ENCODE results near the gene ZBTB7A.

ZBTB7A gene

DNA sequence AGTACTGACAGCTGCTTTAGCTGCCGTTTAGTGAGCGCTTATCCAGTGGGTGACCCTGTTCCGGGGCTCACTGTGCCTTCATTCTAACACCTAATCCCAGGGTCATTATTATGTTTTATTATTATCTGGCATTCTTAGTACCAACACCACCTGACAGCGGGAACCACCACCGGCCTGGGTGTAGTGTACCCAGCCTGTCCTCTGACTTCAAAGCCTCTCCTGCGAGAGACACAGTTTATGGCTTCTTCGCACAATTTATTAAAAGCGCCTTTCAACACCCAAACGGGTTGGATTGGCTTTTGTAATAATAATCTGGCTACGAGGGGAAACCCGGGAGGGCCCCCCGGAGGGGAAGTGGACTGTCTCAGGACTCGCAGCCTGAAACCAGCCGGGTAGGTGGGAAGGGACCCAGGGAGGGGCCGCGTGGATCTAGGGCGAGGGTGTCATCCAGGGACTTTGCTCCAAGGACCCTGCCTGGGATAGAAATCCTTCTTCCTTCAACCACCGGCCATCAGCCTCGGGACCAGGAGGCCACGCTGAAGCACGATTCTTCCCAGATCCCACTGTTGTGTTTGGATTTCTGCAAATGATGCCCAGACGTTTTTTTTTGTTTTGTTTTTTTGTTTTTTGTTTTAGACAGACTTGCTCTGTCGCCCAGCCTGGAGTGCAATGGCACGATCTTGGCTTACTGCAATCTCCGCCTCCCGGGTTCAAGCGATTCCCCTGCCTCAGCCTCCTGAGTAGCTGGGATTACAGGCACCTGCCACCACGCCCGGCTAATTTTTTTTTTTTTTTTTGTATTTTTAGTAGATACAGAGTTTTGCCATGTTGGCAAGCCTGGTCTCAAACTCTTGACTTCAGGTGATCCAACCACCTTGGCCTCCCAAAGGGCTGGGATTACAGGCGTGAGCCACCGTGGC is 1.6 kb upstream of the ZBTB7A start:
- no peak for DNase-seq (ENCODE audit: low read depth)

DNA sequence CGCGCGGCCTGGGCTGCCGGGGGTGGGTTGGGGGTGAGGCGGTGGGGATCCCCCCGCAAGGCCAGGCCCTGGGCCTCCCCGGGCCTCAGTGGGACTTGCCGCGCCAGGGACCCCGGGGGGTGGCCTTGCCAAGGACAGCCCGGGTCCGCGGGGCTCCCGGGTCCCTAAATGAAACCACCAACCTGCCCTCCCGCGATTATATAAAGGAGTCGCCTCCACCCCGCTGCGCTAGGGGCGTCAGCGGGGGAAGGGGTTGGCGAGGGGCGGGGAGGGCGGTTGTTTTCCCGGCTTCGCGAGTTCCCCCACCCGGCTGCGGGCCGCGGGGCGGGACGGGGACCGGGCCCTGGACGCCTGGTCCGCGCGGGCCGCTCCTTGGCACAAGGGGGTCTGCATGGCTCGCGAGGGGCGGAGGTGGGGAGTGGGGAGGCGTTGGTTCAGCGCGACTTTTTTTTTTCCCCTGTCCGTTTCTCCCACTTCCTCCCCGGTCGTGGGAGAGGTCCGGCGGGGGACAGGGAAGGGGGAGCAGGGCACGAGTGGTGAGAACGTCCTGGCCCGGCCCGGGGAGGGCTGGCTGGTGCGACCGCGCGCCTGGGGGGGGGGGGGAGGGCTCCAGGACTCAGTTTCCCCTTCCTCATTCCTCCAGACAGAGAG is 822 bp upstream of the ZBTB7A start:
- DNase-seq (ENCODE audit: low read depth), result no peak

DNA sequence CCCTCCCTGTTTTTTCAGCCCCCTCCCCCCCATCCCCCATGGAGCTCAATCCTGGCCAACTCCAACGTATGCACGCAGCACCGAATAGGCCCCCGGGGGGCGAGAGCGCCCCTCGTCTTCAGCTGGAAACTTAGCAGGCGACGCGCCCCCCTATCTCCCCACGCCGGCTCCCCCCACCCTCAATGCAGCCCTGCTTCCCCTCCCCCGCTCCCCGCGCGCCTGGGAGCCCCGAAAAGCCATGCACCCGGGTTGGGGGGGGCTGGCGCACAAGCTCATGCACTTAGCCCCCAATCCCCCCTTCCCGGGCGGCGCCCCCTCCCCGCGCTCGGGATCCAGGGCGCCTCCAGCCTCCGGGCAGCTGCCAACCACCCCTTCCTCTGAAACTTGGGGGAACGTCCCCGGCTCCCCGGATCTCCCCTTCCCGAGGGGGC is 508 bp downstream of the ZBTB7A start:
- DNase-seq (ENCODE audit: low read depth), result peak; percentile 39

DNA sequence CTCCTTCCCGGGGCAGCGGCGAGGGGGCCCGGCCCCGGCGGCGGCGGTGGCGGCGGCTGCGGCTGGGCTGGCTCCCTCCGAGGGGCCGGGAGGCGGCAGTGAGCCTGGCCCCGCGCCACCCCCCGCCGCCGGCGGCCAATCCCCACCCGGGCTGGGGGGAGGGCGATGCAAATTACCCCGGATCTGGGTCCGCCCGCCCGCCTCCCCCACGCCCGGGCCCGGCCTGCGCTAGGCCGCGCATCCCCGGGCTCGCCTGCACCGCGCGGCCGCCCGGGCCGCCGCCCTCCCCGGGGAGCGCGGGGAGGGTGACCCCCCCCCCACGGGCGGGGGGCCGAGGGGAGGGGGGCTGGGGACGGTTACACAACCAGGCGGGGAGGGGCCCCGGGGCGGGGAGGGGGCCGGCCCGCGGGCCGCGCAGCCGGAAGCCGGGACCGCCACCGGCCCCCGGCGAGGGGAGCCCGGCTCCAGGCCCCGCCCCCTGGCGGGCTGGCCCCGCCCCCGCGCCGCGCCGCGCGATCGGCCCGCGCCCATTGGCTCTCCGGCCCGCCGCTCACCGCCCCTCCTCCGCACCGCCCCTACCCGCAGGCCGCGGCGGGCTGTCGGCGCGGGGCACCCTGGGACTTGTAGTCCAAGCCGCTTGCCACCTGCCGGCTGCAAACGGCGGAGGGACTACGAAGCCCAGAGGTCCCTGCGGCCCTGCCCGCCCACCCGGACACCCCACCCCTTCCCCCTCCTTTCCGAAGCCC is 1.1 kb downstream of the ZBTB7A start:
- peak; percentile 98 for DNase-seq (ENCODE audit: low read depth)

DNA sequence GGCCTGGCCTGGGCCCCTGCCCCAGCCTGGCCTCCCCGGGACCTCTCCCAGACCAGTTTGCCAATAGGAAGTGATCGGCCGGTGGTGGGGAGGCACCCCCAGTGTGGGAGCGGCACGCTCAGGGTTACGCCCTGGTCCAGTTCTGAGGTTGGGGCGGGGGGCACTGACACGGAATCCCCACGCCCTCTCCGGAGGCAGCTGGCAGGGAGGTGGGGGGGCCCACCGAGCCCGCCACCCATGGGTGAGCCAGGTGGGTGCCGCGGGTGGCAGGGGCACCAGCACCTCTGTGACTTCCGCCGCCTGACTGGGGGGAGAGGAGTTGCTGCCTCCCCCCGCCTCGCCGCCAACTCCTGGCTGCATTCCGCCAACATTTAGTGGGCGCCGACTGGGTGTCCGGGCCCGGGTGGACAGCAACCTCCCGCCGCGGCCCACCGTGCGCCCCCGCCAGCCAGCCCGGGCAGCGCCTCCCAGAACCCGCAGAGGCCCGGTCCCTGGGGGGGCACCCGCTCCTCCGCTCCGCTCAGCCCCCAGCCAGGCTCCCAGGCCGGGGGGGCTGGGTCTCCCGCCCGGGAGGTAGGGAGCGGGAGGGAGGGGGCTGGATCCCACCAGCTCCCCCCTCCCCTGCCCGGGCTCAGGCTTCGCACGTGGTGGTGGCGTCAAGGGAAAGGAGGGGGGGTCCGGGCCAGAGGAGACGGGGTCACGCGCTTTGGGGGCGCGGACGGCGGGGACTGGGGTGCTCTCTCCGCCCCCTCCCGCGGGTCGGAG is 2.0 kb downstream of the ZBTB7A start:
- no peak for DNase-seq (ENCODE audit: low read depth)

DNA sequence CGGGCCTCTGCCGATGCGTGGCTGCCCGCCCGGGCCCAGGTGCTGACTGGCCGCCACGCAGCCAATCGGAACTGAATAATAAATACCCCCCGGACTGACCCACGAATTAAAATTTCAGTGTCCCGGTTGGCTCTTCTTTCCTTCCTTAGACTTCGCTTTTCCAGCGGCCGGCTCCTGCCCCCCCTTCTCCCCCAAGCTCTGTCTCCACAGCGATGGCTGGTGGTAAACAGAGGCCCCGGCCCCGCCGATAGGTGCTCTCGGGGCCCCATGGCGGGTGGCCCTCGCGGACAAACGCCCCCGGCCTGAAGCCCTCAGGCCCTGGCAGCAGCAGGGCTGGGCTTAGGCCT is 2.6 kb downstream of the ZBTB7A start:
- no peak for DNase-seq (ENCODE audit: low read depth)

DNA sequence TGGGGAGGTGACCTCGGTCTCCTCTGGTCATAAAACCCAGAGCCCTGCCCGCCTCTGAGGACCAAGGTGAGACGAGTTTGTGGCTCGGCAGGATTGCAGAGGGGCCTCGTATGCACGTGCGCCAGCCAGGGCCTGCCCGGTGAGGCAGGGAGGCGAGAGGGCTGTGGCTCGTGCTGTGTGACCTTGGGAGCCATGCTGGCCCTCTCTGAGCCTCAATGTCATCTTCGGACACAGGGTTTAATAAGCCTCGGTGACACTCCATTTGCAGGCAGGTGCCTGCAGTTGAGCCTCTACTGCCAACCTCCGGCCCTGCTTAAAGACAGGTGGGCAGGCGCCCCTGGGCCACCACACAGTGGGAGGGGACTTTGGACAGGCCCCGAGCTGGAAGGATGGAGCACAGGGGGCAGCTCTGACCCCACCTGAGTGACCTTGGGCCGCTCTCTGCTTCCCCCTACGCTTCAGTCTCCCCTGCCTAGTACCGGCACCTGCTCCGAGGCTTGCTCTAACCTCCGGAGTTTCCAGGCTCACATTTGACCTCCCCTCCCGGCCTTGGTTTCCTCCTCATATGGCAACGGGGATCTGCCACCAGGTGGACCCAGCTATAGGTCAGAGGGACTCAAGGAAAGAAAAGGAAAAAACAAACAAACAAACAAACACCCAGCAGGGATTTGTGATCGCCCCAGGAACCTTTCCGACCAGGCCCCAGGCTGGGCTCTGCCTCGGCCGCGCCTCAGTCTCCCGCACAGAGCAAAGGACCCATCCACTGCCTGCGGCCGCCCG is 3.1 kb downstream of the ZBTB7A start:
- DNase-seq (ENCODE audit: low read depth), result no peak

DNA sequence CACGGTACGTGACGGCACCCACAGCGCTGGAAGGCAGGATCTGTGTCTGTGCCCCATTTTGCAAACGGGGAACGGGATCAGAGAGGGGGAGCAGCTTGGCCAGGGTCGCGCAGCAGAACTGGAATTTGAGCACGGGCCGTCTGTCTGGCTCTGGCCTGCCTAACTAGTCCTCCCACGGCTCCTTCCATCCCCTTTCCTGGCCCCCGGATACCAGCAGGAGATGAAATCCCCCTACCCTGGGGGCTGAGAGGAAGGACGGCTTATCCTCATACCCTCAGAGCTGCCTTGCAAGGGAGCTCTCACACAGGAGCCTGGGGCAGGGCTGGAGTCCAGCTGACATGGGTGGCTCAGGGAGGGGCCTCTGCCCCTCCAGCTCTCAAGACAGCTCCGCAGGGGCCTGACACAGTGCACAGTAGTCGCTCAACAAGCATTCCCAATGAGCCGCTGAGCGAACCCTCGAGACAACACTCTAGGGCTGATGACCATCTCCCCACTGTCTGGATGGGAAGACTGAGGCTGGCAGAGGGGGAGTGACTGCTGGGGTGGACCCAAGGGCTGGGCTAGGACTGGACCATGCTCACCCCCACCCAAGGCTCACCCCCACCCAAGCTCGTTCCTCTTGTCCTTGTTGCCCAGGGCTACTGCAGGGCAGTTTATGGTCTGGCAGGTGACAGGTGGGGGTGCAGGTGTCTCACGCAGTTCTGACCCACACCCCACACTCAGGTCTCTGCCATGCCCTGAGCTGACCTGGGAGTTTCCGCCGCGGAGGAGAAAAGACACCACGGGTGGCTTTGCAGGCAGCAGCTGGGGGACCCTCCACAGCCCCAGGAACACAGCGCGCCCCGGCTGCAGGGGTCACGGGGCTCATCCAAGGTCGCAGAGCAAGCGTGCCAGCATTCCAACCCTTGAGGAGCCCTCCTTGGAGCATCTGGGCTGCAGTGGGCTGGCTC is 4.0 kb downstream of the ZBTB7A start:
- DNase-seq (ENCODE audit: low read depth), result no peak

DNA sequence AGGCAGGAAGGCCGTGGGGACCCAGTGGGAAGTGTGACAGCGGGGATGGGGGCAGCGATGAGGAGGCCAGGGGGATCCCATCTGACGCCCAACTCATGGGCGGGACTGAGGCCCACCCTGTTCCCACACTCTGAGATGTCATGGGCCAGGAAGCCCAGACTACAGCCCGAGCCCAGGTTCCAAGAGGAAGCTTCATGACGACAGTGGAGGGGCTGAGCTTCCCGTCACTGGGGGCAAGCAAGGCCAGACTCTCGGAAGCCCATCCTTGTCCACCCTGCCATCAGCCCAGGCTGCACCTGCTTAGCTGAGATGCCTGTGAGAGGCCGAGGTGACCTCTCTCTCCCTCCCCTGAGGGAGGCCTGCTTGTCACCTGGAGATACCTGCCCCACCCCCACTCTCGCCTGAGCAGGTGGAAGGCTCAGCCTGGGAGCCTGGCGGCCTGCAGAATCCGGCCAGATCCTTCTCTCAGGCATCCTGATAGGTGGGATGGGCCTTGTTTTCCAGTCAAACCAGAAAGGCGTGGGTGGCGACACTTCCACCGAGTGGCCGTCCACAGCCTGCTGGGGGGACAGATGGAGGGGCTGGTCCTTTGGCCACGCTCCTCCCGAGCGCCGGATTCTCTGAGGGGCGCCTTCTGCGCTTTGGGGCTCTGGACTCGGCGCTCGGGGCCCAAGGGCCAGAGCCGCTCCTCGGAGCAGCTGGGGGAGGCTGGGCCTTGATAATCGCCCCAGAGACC is 4.8 kb downstream of the ZBTB7A start:
- no peak for DNase-seq (ENCODE audit: low read depth)

DNA sequence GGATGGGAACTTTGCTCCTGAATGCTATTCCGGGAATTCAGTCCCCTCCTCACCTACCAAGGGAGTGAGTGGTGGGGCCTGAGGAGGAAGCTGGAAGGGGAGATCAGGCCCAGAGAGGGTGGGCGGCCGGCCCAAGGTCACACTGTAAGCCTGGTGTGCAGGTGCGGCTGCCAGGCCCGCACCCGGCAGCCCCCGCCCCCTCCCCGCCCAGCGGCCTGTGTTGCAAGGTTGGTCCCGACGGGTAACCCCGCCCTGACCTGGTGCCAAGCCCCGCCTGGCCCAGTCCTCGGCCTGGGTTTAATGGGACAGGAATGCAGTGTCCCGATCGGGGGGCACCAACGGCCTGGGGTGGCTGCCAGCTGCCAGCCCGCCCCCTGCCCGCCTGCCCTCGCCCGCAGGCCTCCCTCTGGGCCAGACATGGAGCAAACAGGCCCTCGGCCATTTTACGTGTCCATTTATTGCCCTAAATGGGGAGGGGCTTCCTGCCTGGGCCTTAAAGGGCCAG is 5.5 kb downstream of the ZBTB7A start:
- DNase-seq (ENCODE audit: low read depth), result no peak

DNA sequence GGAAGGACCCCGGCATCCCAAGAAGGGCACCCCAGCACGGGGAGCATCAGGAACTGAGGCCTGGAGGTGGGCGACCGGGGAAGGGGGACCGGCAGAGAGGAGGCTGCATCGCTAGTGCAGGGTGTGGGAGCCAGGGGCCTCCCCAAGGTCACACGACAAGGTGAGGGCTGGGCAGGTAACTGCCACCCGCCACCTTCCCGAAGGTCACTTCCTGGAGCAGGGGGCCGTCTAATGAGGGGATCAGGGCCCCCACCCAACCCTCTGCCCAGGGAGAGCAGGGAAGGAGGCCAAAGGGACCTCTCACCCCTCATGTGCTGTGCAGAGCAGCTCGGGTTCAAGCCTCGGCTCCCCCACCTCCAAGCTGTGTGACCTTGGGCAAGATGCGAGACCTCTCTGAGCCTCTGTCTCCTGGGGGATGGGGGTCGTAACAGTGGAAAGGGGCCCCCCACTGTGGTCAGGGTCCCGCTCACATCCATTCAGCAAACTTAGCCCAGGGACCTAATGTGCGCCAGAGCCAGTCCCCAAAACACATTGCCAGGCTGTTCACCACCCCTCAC is 6.0 kb downstream of the ZBTB7A start:
- no peak for DNase-seq (ENCODE audit: low read depth)

DNA sequence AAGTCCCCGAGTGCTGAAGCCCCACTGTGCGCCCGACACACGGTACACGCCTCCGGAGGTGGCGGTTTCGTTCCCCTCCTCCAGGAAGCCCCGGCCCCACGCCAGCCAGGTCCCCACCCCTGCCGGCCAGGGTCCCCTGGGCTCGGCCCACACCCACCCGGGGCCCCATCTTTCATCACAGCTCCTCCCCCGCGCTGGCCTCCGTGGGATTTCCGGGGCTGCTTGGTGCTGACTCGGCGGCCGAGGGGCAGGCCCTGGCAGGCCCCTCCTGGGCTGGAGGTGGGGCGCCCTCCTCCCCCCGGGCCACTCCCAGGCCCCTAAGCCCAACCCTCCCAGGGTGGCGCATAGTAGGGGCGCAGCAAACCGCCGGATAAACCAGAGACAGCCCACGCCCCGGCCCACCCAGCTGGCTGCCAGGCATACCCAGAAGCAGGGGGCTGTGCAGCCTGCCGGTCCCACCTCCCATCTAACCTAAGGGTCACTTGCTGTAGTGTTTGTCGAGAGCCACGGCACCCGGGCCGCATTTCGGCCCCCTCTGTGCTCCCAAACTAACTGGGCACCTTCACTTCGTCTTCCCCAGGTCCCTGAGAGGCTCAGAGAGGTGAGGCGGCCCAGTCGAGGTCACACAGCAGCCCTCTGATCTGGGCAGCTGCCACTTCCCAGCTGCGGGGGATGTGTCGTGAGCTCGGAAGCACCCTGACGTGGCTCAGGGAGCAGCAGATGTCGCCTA is 6.6 kb downstream of the ZBTB7A start:
- DNase-seq (ENCODE audit: low read depth), result peak; percentile 52

DNA sequence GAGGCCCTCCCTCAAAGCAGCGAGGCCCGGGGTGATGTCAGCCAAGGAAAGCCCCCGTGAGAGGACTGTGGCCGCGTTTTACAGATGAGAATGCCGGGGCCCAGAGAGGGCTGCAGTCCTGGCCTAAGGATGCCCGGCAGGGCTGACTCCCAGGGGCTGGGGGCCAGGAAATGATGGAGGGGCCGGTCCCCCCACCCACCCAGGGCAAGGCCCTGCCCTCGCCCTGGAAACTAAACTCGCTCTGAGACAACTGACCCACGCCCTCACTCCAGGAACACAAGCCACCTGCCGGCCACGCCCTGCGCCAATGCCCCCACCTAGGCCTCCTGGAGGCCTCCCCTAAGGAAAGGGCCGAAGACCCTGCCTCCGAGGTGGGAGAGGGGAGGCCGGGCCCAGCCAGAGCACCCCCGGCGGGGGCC is 7.2 kb downstream of the ZBTB7A start:
- DNase-seq (ENCODE audit: low read depth), result no peak

DNA sequence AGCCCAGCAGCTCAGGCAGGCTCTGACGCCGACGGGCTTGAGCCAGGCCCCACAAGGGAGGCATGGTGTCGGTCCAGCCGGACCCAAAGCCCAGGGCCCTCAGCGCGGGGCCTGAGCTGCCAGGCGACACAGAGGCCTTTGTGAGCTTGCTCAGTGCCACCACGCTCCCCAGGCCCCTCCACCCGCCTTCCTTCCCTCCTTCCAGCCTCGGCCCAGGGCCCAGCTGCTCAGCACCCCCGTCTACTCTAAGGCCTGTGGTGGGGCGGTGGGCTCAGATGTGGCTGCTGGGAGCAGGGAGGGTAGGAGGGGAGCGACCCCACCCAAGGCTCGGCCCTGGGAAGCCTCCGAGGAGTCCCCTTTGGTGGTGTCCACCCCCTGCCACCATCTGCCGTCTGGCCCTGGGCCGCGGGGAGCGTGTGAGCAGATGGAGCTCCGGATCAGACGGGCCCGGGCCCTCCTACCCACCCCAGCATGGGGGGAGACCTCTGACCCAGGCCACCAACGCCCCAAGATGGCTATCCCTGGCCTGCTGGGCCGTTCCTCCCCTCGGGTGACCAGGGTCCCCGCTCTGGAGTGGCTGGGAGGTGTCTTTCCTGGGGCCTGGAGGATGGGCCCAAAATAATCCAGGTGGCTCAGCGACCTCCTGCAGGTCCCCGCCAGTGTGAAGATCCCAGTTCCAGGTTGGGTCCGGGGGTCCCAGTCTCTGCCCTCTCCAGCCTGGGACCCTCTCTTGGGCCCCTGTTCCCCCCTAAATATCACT is 7.8 kb downstream of the ZBTB7A start:
- no peak for DNase-seq (ENCODE audit: low read depth)

DNA sequence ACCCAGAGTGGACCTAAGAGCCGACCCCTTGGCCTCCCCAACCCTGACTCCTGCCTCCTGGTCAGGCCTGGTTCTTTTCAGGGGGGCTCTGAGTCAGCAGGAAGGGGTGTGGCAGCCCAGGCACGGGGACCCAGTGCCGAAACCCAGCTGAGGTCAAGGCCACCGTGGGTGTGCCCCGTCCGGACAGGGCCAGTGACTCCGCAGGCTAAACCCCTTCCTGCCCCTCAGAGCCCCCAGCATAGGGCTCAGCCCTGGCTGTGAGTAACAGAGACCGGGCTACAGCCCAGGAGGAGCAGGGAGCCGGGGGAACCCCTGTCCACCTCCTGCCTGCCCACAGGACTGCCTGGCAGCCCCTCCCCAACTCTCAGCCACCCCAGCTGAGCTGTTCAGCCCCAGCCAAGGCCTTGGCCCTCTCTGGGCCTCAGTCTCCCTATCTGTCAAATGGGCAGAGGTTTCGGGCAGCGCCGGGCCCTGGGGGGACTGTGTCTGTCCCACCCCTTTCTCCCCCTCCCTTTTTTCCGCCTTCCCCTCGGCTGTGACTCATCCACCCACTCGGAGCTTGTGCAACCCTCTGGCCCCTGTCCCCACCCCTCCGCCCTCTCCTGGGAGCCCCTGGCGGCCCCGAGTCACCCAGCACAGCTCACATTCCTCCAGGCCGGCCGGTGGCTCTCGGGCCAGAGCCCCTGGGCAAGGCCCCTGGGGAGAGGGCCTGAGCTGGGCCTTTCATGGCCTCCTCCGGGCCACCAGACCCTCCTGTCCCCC is 8.6 kb downstream of the ZBTB7A start:
- no peak for DNase-seq (ENCODE audit: low read depth)

DNA sequence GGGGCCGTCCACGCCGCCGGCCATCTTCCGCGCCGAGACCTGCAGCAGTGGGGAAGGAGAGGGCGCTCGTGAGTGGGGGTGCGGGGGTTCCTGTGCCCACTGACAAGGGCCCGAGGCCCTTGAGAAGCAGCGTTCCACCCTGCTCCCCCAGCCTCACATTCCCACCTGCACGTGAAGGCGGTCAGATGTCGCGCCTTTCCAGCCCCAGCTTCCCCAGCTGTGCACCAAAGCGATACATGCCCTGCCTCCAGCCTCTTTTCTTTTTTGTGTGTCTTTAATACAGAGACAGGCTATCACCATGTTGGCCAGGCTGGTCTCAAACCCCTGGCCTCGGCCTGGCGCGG is 11.5 kb downstream of the ZBTB7A start:
- no peak for DNase-seq (ENCODE audit: low read depth)
